Measurements from ENCODE around the gene PRH2.

Gene PRH2

DNA sequence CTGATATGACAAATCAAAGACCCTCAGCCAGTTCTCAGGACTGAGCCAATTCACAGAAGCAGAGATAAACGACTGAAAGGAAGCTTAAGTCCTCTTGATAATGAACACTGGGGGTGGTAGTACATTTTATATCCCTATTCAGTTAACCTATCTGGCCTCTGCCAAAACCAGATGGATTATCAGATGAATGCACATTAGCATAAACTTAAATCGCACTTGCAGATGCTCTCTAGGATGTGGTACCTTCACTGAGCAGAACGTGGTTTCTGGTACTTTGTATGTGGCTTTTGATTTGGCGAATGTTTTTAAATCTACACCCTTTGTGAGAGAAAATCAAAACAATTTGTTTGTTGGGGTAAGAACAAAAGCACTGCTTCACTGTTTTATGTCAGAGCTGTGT lies 31.2 kb downstream of the PRH2 start:
- no peak for DNase-seq (ENCODE audit: low read depth)

- DNase-seq (ENCODE audit: low read depth): no peak
Measured at GRCh38 chr12:10965476-10965875, 36.4 kb downstream of the PRH2 start.

GRCh38 chr12:10966314-10966713 lies 37.3 kb downstream of the PRH2 start:
- no peak for DNase-seq (ENCODE audit: low read depth)

DNA sequence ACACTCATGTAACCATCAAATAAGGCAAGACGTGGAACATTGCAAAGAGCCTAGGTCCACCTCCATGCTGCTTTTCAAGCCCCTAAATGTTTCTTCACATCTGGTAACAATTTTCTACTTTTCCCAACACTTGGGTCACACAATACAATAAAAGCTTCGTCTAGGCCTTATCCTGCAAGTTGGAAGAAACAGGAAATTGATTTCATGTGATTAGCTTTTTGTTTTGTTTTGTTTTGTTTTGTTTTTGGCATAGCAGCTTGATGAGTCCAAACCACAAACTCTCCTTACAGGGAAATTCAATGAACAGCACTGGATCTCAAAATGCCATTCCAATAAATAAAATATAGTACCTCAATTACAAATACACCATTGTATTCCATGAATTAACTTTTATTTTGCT lies 38.4 kb downstream of the PRH2 start:
- DNase-seq (ENCODE audit: low read depth): no peak

DNA sequence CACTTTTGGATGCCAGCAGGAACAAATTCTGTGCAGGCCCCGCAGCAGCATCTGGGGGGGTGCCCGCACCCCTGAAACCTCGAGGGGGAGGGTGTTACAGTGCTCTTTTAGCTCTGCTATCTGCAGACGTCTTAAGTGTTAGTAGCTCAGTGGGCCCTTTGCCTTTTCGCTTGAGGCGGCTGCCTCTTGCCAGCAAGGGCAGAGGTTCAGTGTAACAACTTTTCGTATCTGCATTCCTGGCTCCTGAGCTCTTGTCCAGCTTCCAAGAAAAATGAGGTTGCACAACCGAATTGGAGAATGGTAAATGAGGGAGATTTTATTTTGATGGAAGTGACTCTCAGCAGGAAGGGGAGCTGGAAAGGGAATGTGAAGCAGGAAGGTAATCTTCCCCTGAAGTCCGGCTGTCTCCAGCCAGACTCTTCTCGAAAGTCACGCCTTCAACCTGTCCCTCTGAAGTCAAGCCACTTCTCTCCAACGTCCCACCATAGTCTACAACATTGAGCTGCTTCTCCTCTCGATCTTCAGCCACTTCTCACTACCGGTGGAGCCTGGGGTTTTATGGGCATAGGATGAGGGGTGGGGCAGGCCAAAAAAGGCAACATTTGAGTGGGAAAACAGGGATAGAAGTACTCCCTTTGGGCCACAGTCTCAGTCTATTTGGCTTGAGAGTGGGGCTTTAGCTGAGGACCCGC lies 39.9 kb downstream of the PRH2 start:
- DNase-seq (ENCODE audit: low read depth): no peak

DNA sequence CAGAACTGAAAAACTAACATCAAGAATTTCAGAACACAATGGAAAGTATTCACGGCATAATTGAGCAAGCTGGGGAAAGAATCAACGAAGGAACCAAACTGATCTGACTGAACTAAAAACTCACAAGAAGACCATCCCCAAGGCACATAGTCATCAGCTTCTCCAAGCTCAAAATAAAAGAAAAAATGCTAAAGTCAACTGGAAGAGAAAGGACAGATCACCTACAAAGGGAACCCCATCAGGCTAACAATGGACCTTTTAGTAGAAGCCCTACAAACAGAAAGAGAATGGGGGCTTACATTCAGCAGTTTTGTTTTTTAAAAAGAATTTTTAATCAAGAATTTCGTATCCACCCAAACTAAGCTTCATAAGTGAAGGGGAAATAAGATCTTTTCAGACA lies 45.9 kb downstream of the PRH2 start:
- DNase-seq (ENCODE audit: low read depth): no peak

DNA sequence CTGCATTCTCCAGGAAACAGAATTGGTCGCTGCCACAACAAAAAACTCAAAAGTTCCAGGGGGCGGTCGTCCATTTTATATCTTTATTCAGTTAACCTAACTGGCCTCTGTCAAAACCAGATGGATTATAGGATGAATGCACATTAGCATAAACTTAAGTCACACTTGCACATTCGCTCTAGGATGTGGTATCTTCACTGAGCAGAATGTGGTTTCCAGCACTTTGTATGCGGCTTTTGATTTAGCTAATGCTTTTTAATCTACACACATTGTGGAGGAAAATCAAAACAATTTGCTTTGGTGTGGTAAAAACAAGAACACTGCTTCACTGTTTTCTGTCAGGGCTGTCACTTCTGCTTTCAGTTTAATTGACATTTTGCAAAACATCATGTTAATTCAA lies 53.2 kb downstream of the PRH2 start:
- peak; percentile 26 for DNase-seq (ENCODE audit: low read depth)

Measured in activated T-cell treated with anti-CD3 and anti-CD28 coated beads for 24 hours (primary cell).